ENCODE data around the gene PSMD5.
"Not testable (repeated sequence)": the region's sequence is repeated elsewhere in the genome, so short reads cannot be mapped to it uniquely, and the experiment has no call there.

PSMD5 gene

GRCh38 chr9:120854596-120855327 is 12.0 kb upstream of the PSMD5 start:
- DNase-seq = no peak

DNA sequence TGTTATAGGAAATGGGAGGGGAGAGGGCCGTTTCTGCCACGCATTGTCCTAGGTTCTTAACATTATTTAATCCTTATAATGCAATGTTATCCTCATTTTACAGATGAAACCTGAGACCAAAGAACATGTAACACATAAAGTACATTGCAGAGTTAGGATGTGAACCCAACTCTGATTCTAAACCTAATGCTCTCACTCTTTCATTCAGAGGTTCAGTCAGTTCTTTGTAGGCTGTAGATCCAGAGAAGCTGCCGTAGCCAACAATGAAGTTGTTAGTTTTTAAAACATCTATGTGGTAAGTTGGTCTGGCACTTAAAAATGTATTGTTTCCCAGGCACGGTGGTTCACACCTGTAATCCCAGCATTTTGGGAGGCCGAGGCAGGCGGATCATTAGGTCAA is 10.5 kb upstream of the PSMD5 start:
- no peak for DNase-seq

- DNase-seq = no peak
These were observed 9.7 kb upstream of the PSMD5 start for GRCh38 chr9:120852240-120853010.

- no peak for DNase-seq
These were observed 8.7 kb upstream of the PSMD5 start for GRCh38 chr9:120851449-120851848.

DNA sequence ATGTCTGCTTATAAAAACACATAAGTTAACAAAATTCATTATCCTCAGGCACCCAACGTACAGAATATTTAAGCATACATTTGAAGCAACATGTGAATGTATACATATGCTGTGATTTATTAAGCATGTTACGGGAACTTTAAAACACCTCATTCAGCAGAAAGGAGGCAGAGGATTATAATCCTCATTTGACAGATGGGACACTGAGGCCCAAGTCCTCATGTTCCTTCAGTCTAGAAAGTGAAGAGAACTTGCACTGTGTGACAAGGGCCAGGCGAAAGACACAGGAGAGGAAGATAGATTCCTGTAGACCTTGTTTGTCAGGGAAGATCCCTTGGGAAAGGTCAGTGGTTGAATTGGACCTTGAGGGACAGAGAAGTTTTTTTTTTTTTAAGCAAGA is 7.6 kb upstream of the PSMD5 start:
- DNase-seq = no peak

DNA sequence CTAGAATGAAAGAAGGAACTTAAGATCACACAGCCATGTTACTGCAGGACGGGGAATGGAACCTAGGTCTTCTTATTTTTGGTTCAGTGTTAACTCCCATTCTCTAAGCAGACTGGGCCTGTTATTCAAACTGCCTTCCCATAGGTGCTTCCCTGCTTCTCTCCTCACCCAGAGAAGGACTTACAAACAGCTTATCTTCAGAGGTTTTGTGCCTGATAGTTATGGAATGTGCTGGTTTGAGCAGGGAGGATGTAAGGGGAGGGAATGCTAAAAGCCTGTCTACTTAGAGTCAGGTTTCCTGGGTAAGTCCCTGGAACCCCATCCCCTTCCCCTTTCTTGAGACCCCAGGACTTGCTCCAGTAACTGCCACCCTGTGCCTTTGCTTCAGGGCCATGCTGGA is 4.2 kb upstream of the PSMD5 start:
- no peak for DNase-seq

DNA sequence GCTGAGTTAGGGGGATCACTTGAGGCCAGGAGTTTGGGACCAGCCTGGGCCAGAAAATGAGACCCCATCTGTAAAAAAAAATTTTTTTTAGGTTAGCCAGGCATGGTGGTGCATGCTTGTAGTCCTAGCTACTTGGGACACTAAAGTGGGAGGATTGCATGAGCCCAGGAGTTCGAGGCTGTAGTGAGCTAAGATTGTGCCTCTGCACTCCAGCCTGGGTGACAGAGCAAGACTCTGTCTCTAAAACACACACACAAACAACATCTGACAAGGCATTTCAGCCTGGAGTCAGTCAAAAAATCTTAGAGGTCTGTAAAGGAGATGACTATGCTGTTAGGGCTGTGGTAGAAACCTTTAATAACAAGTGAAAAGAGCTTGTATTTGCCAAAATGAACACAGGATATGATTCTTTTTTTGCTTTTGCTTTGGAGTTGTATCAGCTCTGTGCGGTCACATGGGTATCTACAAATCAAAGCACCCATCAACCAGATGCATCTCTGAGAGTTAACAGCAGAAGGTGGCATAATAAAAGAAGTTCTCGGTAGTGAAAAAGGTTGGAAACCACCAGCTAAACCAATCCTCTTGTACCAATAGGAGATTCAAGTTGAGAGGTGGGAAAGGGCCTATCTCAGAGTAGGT is 3.6 kb upstream of the PSMD5 start:
- peak; percentile 75 for DNase-seq

DNA sequence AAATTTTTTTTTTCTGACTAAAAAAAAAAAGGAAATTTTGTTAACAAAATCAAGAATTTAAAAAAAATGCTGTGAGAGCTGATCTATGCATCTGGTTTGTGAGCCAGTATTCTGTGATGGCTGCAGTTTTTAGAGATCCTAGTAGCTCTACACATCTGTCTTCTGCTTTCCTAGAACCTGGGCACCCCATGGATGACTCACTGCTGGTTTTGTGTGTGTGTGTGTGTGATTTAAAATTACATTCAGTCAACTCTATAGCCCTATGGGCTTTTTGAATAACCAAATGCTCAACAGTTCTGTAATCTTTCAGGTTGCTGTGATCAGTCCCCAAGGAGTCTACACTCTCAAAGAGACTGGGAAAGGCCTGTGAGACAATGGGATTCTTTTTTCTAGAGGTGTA is 2.5 kb upstream of the PSMD5 start:
- DNase-seq = no peak

GRCh38 chr9:120841930-120842684 is 615 bp downstream of the PSMD5 start:
- no peak for DNase-seq

GRCh38 chr9:120839146-120839545 is 3.6 kb downstream of the PSMD5 start:
- no peak for DNase-seq

- DNase-seq = no peak
These were observed 4.8 kb downstream of the PSMD5 start for GRCh38 chr9:120837921-120838320.

GRCh38 chr9:120833325-120833724 is 9.4 kb downstream of the PSMD5 start:
- no peak for DNase-seq

DNA sequence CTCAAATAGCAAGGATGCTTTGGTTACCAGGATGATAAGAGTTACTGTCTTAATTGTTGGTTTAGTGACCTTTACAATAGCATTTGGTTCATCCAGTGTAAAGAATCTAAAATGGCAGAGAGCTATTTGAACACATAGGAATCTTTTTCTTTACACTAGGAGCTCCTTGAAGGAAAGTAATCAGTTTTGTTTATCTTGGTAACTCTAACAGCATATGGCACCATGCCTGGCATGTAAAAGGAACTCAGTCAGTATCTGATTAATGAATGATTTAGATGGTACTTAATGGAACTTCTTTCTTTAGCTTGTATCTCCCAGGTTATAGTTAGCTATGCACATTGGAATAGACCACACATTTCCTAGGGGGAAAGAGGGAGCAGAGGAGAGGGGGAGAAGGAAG is 9.9 kb downstream of the PSMD5 start:
- no peak for DNase-seq

DNA sequence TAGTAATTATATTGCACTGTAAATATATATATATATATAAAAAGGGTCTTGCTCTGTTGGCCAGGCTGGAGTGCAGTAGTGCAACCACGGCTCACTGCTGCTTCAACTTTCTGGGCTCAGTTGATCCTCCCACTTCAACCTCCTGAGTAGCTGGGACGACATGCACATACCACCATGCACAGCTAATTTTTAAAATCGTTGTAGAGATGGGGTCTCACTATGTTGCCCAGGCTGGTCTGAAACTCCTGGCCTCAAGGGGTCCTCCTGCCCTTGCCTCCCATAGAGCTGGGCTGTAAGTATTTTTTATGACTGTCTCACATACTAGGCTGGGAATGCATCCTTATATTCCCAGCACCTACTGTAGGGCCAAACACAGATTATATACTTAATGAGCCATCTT is 11.9 kb downstream of the PSMD5 start:
- DNase-seq = no peak

- no peak for DNase-seq
These were observed 12.6 kb downstream of the PSMD5 start for GRCh38 chr9:120830151-120830550.

DNA sequence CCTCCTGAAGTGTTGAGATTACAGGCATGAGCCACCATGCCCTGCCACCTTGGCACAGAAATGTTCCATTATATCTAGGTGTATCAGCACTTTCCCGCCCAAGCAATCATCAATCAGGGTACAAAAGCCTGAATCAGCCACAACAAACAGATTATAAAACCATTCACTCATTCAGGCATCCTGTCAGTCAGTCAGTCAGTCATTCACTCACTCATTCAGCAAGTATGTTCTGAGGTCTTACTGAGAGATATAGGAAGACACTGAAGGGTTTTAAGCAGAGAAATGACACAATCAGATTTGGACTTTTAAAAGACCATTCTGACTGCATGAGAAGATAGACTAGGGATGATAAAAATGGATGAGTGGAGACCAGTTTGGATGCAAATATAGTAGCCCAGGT is 13.1 kb downstream of the PSMD5 start:
- no peak for DNase-seq

DNA sequence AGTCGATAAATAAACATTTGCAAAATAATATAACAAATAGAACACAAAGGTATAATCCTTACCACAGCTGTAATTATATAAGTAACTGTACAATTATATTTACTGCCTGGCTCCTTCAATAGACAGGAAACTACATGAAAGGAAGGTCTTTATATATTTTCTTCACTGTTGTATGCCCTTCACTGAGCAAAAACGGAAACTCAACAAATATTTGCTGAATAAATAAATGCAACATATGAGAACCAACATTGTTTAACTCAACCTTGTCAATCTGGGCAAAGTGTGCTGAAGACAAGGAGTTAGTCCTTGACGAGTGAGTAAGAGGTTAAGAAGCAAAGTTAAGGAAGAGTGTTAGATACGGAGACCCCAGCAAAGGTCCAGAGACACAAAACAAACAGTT is 22.6 kb downstream of the PSMD5 start:
- no peak for DNase-seq

GRCh38 chr9:120818595-120818994 is 24.1 kb downstream of the PSMD5 start:
- no peak for DNase-seq

DNA sequence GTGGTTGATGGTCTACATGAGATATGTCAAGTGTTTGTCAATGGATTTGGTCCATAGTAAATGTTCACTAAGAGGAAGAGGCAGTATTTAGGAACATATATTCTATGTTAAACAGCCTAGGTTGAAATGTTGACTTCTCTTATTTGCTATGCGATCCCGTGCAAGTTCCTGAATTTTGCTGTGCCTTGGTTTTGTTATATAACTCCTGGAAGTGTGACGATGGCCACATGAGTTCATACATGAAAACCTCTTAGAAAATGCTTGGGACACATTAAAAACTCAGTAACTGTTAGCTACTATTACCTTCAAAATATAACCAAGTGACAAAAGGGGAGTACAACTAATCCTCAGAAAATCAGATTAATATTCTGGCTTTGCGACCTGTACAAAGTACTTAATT is 27.6 kb downstream of the PSMD5 start:
- no peak for DNase-seq

DNA sequence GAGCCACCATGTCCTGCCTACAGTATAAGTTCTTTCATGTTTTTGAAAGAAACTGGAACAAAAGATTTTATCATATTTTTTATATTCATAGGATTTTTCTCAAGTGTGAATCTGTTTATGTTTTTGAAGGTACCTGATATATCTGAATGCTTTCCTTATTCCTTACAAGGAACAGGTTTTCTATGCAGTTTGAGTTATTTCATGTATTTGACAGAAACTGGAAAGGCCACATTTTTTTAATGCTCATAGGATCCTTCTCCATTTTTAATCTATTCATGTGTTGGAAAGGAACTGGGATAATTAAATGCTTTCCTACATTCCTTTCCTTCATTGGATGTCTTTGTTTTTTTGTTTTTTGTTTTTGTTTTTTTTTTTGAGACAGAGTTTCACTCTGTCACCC is 33.8 kb downstream of the PSMD5 start:
- no peak for DNase-seq

DNA sequence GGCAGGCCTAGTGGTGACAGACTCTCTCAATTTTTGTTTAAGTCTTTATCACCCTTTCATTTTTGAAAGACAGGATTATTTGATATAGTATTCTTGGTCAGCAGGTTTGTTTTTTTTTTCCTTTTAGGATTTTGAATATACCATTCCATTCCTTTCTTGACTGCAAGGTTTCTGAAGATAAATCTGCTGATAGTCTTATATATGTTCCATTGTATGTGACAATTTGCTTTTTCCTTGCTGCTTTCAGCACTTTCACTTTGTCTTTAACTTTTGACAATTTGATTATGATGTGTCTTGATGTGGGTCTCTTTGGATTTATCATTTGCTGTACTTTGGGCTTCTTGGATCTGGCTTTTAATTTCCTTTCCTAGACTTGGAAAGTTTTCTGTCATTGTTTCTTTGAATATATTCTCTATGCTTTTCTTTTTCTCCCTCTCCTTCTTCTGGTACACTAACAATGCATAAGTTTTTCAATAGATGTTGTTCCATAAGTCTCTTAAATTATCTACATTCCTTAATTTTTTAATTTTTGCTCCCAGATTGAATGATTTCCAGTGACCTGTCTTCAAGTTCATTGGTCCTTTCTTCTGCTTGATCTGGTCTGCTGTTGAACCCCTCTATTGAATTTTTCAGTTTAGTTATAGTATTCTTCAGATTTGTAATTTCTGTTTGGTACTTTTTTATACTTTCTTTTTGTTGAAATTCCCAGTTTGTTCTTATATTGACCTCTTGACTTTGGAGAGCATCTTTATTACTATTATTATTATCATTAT is 34.9 kb downstream of the PSMD5 start:
- no peak for DNase-seq

DNA sequence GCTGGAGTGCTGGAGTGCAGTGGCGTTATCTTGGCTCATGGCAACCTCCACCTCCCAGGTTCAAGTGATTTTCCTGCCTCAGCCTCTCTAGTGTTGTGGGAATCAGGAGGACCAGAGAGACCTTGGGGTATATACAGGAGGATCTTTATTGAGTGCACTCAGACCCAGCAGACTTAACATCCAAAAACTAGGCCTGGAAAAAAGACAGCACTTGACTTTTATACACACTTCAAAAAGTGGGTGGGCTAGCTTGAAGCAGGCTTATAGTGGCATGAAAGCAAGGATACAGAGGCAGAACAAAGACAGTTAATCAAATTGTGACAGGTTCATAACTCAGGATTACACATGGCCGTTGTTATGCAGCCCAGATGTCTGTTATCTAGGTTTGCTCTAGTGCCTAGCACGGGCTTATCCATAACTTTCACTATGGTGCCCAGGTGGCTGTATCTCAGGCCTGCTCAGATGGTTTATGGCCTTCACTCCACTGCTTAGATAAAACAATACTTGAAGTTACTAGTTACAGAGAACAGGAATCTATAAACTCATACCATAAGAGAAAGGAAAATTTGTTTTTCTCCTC is 37.8 kb downstream of the PSMD5 start:
- DNase-seq = not testable (repeated sequence)

Data from CD4-positive, alpha-beta T cell treated with Interleukin-10 for 1 hour (primary cell).